ENCODE results near the gene RGS5.
"Not testable (repeated sequence)": the region's sequence is repeated elsewhere in the genome, so short reads cannot be mapped to it uniquely, and the experiment has no call there.

The RGS5 gene

DNA sequence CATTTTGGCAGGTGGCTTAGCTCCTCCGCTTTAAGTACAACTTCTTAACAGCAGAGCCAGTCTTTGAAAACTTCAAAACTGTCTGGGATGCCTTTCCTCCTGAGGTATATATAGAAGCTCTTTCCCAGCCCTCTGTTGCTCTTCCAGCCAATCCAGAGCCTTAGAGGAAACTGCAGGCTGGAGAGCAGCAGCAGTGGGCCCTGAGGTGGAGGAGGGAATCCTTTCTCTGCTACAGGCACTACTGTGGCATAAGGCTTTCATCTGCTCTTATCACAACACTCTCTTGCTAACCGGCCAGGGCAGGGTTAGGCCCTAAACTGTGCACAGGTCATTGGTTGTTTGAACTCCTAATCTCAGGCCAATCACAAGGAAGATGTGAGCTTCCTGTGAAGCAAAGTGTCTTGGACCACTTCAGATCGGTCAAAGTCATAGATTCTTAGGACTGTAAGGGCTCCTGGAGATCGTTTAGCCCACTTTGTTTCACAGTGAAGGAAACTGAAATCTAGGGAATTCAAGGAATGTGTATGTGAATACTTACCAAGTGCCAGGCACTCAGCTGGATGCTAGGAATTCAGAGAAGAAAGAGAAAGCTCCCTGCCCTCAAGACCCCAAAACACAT is at the start of gene RGS5:
RGS5 (minus strand) TSS at position 84 of the 619 bp plus-strand sequence; CDS start at position 3, 81 bp downstream.
- no peak for DNase-seq

- no peak for DNase-seq
These were observed 47.8 kb upstream of the RGS5 start for GRCh38 chr1:163250382-163250974.

DNA sequence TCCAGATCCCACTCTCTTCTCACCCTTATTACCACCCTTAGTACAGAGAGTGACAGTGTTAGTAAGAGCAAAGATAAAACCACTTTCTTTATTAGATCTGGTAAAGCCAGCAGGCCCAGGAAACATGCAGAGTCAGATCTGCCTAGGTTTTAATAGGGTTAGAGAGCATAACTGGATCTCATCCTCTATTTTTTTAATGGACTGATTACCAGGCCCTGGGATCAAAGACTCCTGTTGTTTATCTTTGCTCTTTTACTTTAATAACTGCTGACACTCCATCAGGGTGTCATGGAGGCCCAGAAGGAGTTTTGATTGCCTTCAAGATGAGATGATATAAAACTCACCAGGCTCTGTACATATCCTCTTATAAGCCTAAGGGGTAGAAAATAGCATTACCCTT is 45.3 kb upstream of the RGS5 start:
- DNase-seq: no peak

- DNase-seq: not testable (repeated sequence)
These were observed 41.9 kb upstream of the RGS5 start for GRCh38 chr1:163244648-163245047.

DNA sequence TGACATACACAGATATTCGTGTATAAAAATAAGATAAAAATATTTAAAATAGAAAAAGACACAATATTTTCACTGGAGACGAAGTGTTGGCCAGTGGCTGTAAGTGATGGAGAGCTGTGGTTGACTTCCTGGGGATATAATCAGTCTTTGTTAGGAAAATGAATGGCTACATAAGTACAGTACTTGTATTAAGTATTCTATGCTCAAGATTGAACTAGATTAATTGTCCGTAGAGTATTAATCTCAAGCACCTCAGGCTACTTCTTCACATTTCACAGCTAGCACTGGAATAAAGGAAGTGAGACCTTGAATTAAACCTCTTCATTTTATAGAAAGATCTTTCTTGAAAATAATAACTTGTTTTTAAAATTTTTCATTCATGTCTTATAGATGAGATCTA is 39.0 kb upstream of the RGS5 start:
- DNase-seq: no peak

- DNase-seq: no peak
These were observed 38.0 kb upstream of the RGS5 start for GRCh38 chr1:163240705-163241104.

DNA sequence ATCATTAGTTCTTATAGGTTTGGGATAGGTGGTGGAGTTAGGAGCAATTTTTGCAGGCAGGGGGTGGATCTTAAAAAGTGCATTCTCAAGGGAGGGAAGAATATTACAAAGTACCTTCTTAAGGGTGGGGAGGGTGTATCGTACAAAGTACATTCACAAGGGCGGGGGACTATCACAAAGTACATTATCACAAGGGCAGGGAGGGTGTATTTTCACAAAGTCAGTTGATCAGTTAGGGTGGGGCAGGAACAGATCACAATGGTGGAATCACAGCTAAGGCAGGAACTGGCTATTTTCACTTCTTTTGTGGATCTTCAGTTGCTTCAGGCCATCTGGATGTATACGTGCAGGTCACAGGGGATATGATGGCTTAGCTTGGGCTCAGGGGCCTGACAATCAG is 30.9 kb upstream of the RGS5 start:
- not testable (repeated sequence) for DNase-seq

GRCh38 chr1:163231385-163231784 is 28.7 kb upstream of the RGS5 start:
- DNase-seq: no peak

DNA sequence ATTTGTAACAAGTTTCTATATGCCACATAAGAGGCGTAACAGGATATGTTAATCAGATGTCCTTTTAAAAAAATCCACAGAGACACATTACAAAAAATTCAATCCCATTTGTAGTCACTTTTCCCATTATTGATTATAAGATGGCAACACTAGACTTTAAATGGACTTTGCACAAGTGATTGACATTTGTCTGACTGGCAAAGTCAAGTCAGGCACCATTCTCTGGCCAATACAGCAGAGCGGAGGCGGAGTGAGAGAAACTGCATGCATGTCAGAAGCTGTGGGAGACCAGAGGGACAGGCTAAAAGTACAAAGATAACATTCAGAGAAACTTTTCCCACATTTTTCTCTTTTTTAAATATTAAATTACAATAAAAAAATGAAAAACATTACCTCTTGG is 28.1 kb upstream of the RGS5 start:
- DNase-seq: no peak

- DNase-seq: not testable (repeated sequence)
These were observed 25.6 kb upstream of the RGS5 start for GRCh38 chr1:163228271-163228670.

DNA sequence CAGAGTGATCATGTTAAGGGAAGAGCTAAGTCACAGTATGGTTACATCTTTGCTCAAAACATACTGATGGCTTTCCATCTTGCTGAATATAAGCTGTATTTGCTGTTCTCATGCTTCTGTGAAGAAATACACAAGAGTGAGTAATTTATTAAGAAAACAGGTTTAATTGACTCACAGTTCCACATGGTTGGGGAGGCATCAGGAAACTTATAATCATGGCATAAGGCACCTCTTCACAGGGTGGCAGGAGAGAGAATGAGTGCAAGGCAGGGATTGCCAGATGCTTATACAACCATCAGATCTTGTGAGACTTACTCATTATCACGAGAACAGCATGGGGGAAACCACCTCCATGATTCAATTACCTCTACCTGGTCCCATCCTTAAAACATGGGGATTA is 24.4 kb upstream of the RGS5 start:
- no peak for DNase-seq

DNA sequence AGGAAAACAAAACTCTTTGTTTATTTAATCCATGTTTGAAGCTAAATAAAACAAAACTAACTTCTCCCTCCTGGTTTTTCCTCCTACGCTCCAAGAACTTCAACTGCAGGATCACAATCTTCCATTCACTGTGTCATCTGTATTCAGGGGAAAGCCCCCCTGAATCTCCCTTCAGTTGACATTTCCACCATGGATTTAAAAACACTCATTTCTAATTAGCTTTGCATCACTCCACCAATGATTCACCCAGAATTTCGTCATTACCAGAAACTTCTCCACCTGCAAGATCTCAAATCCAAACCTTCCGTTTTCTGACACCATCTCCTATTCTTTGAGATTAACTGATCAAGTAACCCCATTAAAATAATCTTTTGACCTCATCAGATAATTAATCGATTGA is 10.9 kb upstream of the RGS5 start:
- no peak for DNase-seq

DNA sequence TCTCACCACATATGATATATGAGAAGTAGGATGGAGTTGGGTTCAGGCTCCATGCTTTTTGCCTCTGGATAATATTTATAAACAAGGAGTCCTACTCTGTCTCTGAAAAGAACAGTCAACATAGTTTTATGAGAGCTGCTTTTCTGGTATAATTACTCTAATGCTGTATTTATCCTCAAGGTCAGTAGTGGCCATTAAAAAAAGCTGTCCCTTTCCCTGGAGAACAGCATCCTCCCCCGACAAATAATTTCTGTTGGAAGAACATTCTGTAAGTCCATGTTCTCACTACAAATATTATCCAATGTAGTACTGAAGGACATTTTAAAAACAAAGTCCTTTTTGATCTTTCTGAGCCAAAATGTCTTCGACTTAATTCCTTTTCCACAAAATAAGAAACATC is 9.0 kb upstream of the RGS5 start:
- no peak for DNase-seq

GRCh38 chr1:163205513-163205912 is 2.8 kb upstream of the RGS5 start:
- no peak for DNase-seq

GRCh38 chr1:163203561-163203960 is 845 bp upstream of the RGS5 start:
- no peak for DNase-seq

- DNase-seq: no peak
These were observed 810 bp downstream of the RGS5 start for GRCh38 chr1:163201906-163202305.

DNA sequence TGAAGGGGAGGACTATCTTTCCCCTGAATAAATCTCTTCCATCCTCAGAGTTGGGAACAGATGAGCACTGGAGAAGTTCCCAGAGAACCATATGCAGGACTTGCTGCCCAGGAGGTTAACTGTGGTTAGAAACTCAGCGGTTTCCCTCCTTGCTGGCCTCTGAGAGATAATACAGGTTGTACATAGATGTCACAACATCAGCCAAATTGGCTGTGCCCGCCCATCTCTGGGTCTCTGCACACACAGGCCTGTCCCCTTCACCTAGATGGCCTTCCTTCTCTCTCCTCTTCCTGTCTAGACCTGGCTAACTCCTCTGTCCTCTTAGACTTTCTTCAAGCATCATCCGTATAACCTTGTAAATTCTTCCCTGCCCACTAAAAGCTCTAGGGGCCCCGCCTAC is 5.7 kb downstream of the RGS5 start:
- DNase-seq: no peak

- DNase-seq: no peak
These were observed 6.3 kb downstream of the RGS5 start for GRCh38 chr1:163196449-163196787.

GRCh38 chr1:163195728-163196448 is 6.8 kb downstream of the RGS5 start:
- no peak for DNase-seq

- DNase-seq: no peak
These were observed 11.4 kb downstream of the RGS5 start for GRCh38 chr1:163191301-163191700.

DNA sequence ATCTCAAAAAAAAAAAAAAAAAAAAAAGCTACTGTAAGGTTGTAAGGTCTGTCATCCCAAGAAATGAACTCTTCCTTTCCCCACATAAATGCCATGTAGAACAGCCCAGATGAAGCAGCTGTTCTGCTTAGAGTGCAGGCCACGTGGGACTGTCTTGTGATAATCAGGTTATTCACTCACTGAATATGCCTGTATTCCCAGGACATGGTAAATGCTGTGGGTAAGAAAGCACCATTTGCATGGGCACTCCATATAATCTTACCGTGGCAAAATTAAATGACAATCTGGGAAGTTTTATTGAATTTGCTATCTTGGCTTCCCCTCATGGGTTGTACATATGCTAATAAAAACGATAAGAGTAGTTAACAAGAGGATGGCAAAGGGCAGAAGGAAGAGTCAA is 13.8 kb downstream of the RGS5 start:
- DNase-seq: no peak

- no peak for DNase-seq
These were observed 14.9 kb downstream of the RGS5 start for GRCh38 chr1:163187849-163188248.

- DNase-seq: no peak
These were observed 15.9 kb downstream of the RGS5 start for GRCh38 chr1:163186862-163187261.

DNA sequence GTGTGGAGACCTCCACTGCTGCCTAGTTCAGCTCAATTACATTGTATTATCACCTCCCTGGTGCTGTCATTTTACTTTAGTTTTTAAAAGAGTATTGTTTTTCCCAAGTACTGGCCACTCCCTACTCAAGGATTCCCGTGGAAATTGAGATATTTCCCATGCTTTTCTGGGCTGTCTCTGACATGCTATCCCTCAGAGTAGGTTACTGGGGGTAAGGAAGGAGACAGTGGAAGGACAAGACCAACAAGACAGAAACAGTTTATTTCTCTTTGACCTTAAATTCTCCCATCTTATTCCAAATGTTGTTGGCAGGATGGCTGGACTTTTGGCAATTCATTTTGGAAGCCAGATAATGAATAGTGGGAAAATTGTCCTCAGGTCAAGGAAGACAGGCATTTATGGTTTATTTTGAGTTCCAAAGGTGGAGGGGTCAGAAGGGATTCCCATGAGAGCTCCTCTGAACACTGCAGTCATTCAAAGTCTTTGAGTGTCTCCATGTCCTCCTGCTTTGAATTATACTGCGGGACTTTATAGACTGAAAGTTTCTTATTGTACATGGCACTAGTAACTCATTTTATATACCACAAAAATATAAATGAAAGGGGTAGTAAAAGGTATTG is 20.3 kb downstream of the RGS5 start:
- DNase-seq: no peak

Measured in NCI-H345 (cell line).